Measurements from ENCODE around the gene BABAM2. TPM values are rescaled to one million over a fixed set of nuclear protein-coding genes. Genes with fewer than 3 reads are reported as not detected.

Gene BABAM2
- total RNA-seq, 4 donors from 2014 or later, result 23.7 to 41.1 (median 27.9) TPM

DNA sequence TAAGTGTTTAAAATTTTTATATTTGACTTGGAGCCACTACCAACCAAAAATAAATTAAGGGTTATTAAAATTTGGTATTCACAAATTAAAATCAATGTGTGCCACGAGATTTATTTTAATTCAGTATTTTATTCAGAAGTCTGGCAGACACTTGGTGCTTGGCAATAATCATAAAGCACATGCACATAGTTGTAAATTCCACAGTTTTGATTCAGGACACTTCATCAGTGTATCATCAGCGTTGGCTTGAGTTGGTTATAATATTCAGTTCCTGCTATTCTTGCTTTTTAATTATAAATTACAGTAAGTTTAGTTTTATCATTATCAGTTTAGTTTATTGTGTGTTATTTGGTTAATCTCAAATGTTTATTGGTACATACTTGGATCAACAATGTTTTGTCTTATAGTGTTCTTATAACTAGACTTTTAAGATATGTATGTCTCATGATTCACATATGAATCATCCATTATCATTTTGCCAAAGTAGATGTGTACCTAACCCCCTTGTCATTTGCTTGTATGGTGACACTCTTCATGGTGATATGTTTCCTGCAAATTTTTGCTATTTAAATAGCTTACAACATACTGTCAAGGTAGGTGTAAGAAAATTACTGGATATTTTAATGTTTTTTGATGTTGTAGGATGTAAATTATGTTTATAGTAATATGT lies 237.9 kb downstream of the BABAM2 start:
- 44% methylated on average over 2 of the region's 2 CpGs for WGBS
- no peaks in the 10 kb centered on the region for H3K9me3 ChIP-seq
- H3K27me3 ChIP-seq, result no peaks in the 10 kb centered on the region
- H3K36me3 ChIP-seq, result no peaks in the 10 kb centered on the region
- TF ChIP-seq EP300 (IDR thresholded peaks at IDR 0.05) (no peak), POLR2AphosphoS5 (IDR thresholded peaks at IDR 0.05) (no peak), POLR2A (IDR thresholded peaks at IDR 0.05) (no peak)
- TF ChIP-seq, protein P1, sequence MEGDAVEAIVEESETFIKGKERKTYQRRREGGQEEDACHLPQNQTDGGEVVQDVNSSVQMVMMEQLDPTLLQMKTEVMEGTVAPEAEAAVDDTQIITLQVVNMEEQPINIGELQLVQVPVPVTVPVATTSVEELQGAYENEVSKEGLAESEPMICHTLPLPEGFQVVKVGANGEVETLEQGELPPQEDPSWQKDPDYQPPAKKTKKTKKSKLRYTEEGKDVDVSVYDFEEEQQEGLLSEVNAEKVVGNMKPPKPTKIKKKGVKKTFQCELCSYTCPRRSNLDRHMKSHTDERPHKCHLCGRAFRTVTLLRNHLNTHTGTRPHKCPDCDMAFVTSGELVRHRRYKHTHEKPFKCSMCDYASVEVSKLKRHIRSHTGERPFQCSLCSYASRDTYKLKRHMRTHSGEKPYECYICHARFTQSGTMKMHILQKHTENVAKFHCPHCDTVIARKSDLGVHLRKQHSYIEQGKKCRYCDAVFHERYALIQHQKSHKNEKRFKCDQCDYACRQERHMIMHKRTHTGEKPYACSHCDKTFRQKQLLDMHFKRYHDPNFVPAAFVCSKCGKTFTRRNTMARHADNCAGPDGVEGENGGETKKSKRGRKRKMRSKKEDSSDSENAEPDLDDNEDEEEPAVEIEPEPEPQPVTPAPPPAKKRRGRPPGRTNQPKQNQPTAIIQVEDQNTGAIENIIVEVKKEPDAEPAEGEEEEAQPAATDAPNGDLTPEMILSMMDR (IDR thresholded peaks at IDR 0.05), result no peak
- H3K4me3 ChIP-seq, result no peak overlapping the region
- H3K4me1 ChIP-seq, result peaks cover 3% of the 10 kb centered on the region
- DNase-seq (ENCODE audit: low spot score in 2 of 2), result no peak
- H3K27ac ChIP-seq, result no peak overlapping the region

DNA sequence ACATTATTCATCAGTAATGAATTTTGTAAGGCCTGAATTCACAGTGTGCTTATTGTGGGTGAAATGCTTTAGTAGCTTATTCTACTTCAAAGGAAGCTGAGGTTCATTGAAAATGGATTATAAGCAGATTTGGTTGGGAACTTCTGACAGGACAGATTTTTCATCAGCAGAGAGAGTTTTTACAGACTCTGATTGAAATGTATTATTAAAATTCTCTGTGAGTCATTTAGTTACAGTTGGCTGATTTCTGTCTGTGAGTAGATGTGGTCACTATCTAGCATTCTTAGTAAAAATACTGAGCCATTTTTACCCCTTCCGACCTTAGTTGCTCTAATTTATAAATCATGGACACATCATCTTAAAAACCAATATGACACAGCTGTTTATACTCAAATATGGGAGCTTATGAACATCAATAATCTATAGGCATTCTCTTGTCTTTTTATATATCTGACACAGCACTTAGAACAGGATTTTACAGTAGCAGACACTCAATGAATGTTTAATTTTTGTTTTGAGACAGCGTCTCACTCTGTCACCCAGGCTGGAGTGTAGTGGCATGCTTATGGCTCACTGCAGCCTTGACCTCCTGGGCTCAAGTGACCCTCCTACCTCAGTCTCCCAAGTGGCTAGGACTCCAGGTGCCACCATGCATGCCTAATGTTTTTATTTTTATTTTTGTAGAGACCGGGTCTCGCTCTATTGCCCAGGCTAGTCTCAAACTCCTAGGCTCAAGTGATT lies 239.6 kb downstream of the BABAM2 start:
- no peaks in the 10 kb centered on the region for H3K27me3 ChIP-seq
- no peak overlapping the region for H3K27ac ChIP-seq
- WGBS, result 85% methylated on average over 4 of the region's 4 CpGs
- peaks cover 19% of the 10 kb centered on the region for H3K4me1 ChIP-seq
- H3K9me3 ChIP-seq, result no peaks in the 10 kb centered on the region
- no peaks in the 10 kb centered on the region for H3K36me3 ChIP-seq
- no peak for TF ChIP-seq POLR2A (IDR thresholded peaks at IDR 0.05)
- TF ChIP-seq, protein P1 (IDR thresholded peaks at IDR 0.05), result no peak
- TF ChIP-seq EP300 (IDR thresholded peaks at IDR 0.05), result no peak
- no peak for TF ChIP-seq POLR2AphosphoS5 (IDR thresholded peaks at IDR 0.05)
- no peak for DNase-seq (ENCODE audit: low spot score in 2 of 2)
- H3K4me3 ChIP-seq, result no peak overlapping the region

DNA sequence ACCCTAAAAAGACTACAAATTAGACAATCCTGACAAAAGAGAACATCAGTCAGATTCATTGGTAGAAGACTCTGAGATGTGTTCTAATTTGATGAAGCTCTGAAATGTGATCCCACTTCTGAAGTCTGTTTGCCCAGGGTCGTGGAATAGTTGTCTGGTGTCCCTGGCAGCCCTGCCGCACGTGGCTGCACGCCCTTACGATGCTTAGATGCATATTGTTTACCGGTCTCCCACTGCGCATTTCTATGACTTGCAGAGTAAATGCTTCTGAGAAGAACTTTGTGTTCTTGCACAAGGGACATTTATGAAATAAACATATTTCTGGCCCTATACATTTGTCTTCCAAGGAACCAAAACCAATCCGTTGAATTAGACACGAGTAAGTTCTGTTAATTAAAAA lies 243.2 kb downstream of the BABAM2 start:
- DNase-seq (ENCODE audit: low spot score in 2 of 2), result no peak
- no peak overlapping the region for H3K4me3 ChIP-seq
- H3K9me3 ChIP-seq, result no peaks in the 10 kb centered on the region
- TF ChIP-seq POLR2AphosphoS5 (IDR thresholded peaks at IDR 0.05) (no peak), POLR2A (IDR thresholded peaks at IDR 0.05) (no peak), EP300 (IDR thresholded peaks at IDR 0.05) (no peak)
- TF ChIP-seq, protein P1 (IDR thresholded peaks at IDR 0.05), result no peak
- H3K27me3 ChIP-seq, result no peaks in the 10 kb centered on the region
- 67% methylated on average over 9 of the region's 9 CpGs for WGBS
- H3K4me1 ChIP-seq, result peaks cover 39% of the 10 kb centered on the region
- H3K27ac ChIP-seq, result peak overlapping the region; percentile 0
- H3K36me3 ChIP-seq, result no peaks in the 10 kb centered on the region

DNA sequence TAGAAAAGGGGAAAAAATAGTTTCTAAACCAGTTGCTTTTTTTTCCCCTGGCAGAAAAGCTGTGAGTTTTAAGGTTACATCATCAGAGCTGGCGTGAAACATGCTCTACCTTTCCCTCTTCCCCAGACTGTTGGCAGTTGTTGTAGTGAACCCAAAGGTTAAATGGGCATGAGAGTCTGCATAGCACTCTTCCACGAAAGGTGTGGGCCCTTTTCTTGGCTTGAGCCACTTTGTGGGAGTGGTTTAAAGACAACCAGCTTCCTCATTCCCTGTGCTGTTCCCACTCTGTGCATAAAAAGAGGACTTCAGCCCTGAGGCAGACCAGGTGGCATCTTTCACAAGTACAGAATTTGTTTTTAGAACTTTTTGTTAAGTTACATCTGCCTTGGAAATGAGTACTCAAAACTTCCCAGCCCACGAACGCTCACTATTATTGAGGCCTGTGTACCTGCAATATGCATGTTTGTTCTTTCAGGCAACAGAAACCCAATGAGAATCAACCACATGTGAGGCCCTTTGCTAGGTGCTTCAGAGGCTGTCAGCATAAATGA lies 243.8 kb downstream of the BABAM2 start:
- Histone ChIP-seq H3K27me3 (no peaks in the 10 kb centered on the region), H3K4me1 (peaks cover 39% of the 10 kb centered on the region), H3K9me3 (no peaks in the 10 kb centered on the region), H3K4me3 (no peak overlapping the region), H3K36me3 (no peaks in the 10 kb centered on the region), H3K27ac (peak overlapping the region; percentile 40)
- 38% methylated on average over 4 of the region's 4 CpGs for WGBS
- no peak for TF ChIP-seq POLR2AphosphoS5 (IDR thresholded peaks at IDR 0.05)
- TF ChIP-seq EP300 (IDR thresholded peaks at IDR 0.05), result no peak
- TF ChIP-seq, protein P1 (IDR thresholded peaks at IDR 0.05), result no peak
- TF ChIP-seq POLR2A (IDR thresholded peaks at IDR 0.05), result no peak
- peak in 1 of 2 donors; percentile 64 for DNase-seq (ENCODE audit: low spot score in 2 of 2)

DNA sequence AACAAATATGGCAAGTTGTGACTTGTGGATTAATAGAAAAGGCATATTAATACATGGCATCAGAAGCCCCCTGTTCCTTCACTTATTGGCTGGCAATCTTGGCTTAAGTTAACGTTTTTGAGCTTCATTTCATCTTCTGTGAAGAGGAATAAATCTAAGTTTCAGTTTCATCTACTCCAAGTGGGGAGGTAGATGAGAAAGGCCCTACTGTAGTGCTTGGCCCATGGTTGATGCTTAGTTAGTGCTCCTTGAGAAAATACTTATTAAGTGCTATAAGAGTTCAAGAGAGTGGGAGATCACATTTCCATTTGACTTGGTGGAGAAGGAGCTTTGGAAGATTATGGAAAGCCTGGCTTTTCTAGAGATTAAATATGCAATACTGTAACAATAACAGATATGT lies 244.3 kb downstream of the BABAM2 start:
- WGBS, result 19% methylated on average over 1 of the region's 1 CpG
- H3K4me1 ChIP-seq, result peaks cover 39% of the 10 kb centered on the region
- no peak for DNase-seq (ENCODE audit: low spot score in 2 of 2)
- no peaks in the 10 kb centered on the region for H3K9me3 ChIP-seq
- H3K27ac ChIP-seq, result peak overlapping the region; percentile 40
- H3K4me3 ChIP-seq, result no peak overlapping the region
- H3K27me3 ChIP-seq, result no peaks in the 10 kb centered on the region
- TF ChIP-seq, protein P1 (IDR thresholded peaks at IDR 0.05), result no peak
- TF ChIP-seq EP300 (IDR thresholded peaks at IDR 0.05) (no peak), POLR2AphosphoS5 (IDR thresholded peaks at IDR 0.05) (no peak), POLR2A (IDR thresholded peaks at IDR 0.05) (no peak)
- H3K36me3 ChIP-seq, result no peaks in the 10 kb centered on the region
